HepG2 (cell line): ENCODE measurements around the gene TANGO2. TPM values are rescaled to one million over a fixed set of nuclear protein-coding genes. Genes with fewer than 3 reads are reported as not detected.

Experiments used
- ATAC-seq: fragments of 200-7000 bp; cut with Tn5 transposase; 3 replicates; pipeline ENCODE4 v1.9.1; 2020; ENCODE audit warnings: mild to moderate bottlenecking, moderate library complexity
- BruUV-seq: library from RNA; stranded (reverse); fragments of 400-500 nt; replicated peaks from 2 replicates; lab custom pipeline; 2021; lab: Mats Ljungman, UMichigan
- CTCF ChIA-PET: fragments of 300-600 bp; formaldehyde crosslinking; extraction: SDS; loops from one replicate; lab custom pipeline; 2021; ENCODE audit warnings: low total read pairs, inconsistent platforms, low intra/inter-chr PET ratio; lab: Yijun Ruan, JAX
- POLR2A ChIA-PET: fragments of 350-600 bp; sonication (Branson Sonifier 250); formaldehyde crosslinking; loops from one replicate; lab custom pipeline; 2020; ENCODE audit warnings: antibody characterized with exemption, inconsistent platforms; lab: Yijun Ruan, JAX
- DNase-seq: peaks from one replicate; pipeline ENCODE4 v3.0.0-alpha.2; 2015; ENCODE audit warnings: low spot score
- FAIRE-seq: peaks from 3 replicates; lab custom pipeline; 2011; peaks lifted over from hg19 to GRCh38; lab: Jason Lieb, UNC
- H2AFZ ChIP-seq: one replicate; pipeline ENCODE4 v1.6.1; 2011; ENCODE audit warnings: low read length, inconsistent platforms
- H3K27ac ChIP-seq: fragments of 300-600 bp; 3 replicates; pipeline ENCODE4 v1.8.0; 2011; ENCODE audit warnings: mixed run types, mild to moderate bottlenecking, mixed read lengths, low read length, inconsistent platforms; ENCODE audit not compliant: insufficient read depth; ENCODE audit errors: extremely low read length
- H3K27me3 ChIP-seq, 2 experiments: fragments of 200-600 bp in 1 of 2; 2 replicates in 1 of 2; 3 replicates in 1 of 2; pipeline versions ENCODE4 v1.6.0 to v1.8.0; 2011; ENCODE audit warnings: low read length in 2 of 2, mild to moderate bottlenecking in 2 of 2, moderate library complexity in 2 of 2, inconsistent platforms in 1 of 2; ENCODE audit not compliant: insufficient read depth in 2 of 2, control insufficient read depth in 1 of 2
- H3K36me3 ChIP-seq, 2 experiments: fragments of 200-600 bp in 1 of 2; replicated peaks in 1 of 2; 2 replicates in 1 of 2; 3 replicates in 1 of 2; pipeline versions ENCODE4 v1.5.1 to v1.8.0; 2011; ENCODE audit warnings: low read length in 2 of 2, inconsistent platforms in 1 of 2; ENCODE audit not compliant: insufficient read depth in 2 of 2, control insufficient read depth in 1 of 2
- H3K4me1 ChIP-seq: 2 replicates; pipeline ENCODE4 v1.5.1; 2012; ENCODE audit warnings: low read length, inconsistent platforms; ENCODE audit not compliant: insufficient read depth
- H3K4me2 ChIP-seq: 2 replicates; pipeline ENCODE4 v1.6.0; 2011; ENCODE audit warnings: low read depth, low read length, inconsistent platforms
- H3K4me3 ChIP-seq, 3 experiments: fragments of 200-600 bp in 1 of 3; sonication (generic), shearing (Covaris generic) in 1 of 3; replicated peaks in 1 of 3; 2 replicates each; pipeline ENCODE4 v1.5.1; 2011 to 2016; ENCODE audit warnings: low read length in 3 of 3, inconsistent platforms in 2 of 3, low read depth in 2 of 3, mild to moderate bottlenecking in 2 of 3, control low read depth in 1 of 3, mixed read lengths in 1 of 3; ENCODE audit not compliant: insufficient read depth in 1 of 3
- H3K79me2 ChIP-seq: one replicate; pipeline ENCODE4 v1.6.1; 2011; ENCODE audit warnings: low read length, inconsistent platforms; ENCODE audit not compliant: insufficient read depth
- H3K9ac ChIP-seq: 2 replicates; pipeline ENCODE4 v1.6.0; 2011; ENCODE audit warnings: mild to moderate bottlenecking, low read depth, low read length, inconsistent platforms; ENCODE audit not compliant: insufficient read depth
- H3K9me3 ChIP-seq: 2 replicates; pipeline ENCODE4 v1.5.1; 2012; ENCODE audit warnings: mild to moderate bottlenecking, low read length
- H4K20me1 ChIP-seq: 2 replicates; pipeline ENCODE4 v1.6.0; 2011; ENCODE audit warnings: inconsistent platforms, mild to moderate bottlenecking, low read length, moderate library complexity; ENCODE audit not compliant: insufficient read depth
- HOXA3 ChIP-seq: sonication (generic); formaldehyde crosslinking; IDR thresholded peaks from 2 replicates; pipeline ENCODE4 v1.5.0; 2020; ENCODE audit warnings: missing genetic modification reagents
- JDP2 ChIP-seq: sonication (generic); formaldehyde crosslinking; IDR thresholded peaks from 2 replicates; pipeline ENCODE4 v1.8.1; 2022; ENCODE audit warnings: missing genetic modification reagents, borderline replicate concordance
- NRL ChIP-seq: sonication (generic); formaldehyde crosslinking; IDR thresholded peaks from 2 replicates; pipeline ENCODE4 v1.5.0; 2020; ENCODE audit warnings: missing genetic modification reagents, mild to moderate bottlenecking, moderate library complexity, borderline replicate concordance
- SALL1 ChIP-seq: sonication (generic); formaldehyde crosslinking; IDR thresholded peaks from 2 replicates; pipeline ENCODE4 v1.8.0; 2022; ENCODE audit warnings: mild to moderate bottlenecking, missing genetic modification reagents
- TRIM24 ChIP-seq: sonication (generic); formaldehyde crosslinking; IDR thresholded peaks from 2 replicates; pipeline ENCODE4 v1.8.0; 2022; ENCODE audit warnings: mild to moderate bottlenecking, missing genetic modification reagents
- ZHX1 ChIP-seq: sonication (generic); formaldehyde crosslinking; IDR thresholded peaks from 2 replicates; pipeline ENCODE4 v1.8.1; 2022; ENCODE audit warnings: low read depth, mild to moderate bottlenecking, missing genetic modification reagents
- ZNF326 ChIP-seq: sonication (generic); formaldehyde crosslinking; IDR thresholded peaks from 2 replicates; pipeline ENCODE4 v1.4.0; 2020; ENCODE audit warnings: missing genetic modification reagents, borderline replicate concordance
- ZNF383 ChIP-seq: sonication (generic); formaldehyde crosslinking; IDR thresholded peaks from 2 replicates; pipeline ENCODE4 v1.4.0; 2020; ENCODE audit warnings: missing genetic modification reagents, mild to moderate bottlenecking, borderline replicate concordance
- ZNF776 ChIP-seq: sonication (generic); formaldehyde crosslinking; IDR thresholded peaks from 2 replicates; pipeline ENCODE4 v1.4.0; 2020; ENCODE audit warnings: mild to moderate bottlenecking, missing genetic modification reagents
- WGBS: methylation state at CpG from one replicate; pipeline ENCODE4 v1.1.6; 2017; ENCODE audit warnings: low lambda C conversion rate; 5-methylcytosine and 5-hydroxymethylcytosine counted together
- in situ Hi-C: cut with HindIII; loops from 2 replicates; pipeline ENCODE4 v1.10.0; 2017; ENCODE audit warnings: low pct_unique_long_range_greater_than_20kb; ENCODE audit not compliant: extremely low pct_ligation_motif_present
- intact Hi-C: fragments of 100-400 bp; cut with micrococcal nuclease; formaldehyde crosslinking; loops from one replicate; pipeline ENCODE4 v1.10.0; 2022; ENCODE audit not compliant: unreplicated experiment
- polyA plus RNA-seq, 8 experiments: library from polyadenylated mRNA; depleted of rRNA in 3 of 8; stranded (reverse) in 7 of 8; unstranded in 1 of 8; fragments of >200 nt; fragmentation: Illumina TruSeq in 4 of 8; extraction: Trizol in 4 of 8; gene quantifications; 2 replicates each; pipeline versions ENCODE4 v1.2.1 to v1.2.3, GENCODE V29; 2011 to 2016; ENCODE audit warnings: low read depth in 4 of 8, missing spikeins in 1 of 8, mixed read lengths in 1 of 8; ENCODE audit not compliant: insufficient read depth in 1 of 8
- total RNA-seq, 5 experiments: library from RNA; depleted of rRNA; stranded (reverse); fragments of >200 nt; fragmentation: Illumina TruSeq; extraction: Trizol; gene quantifications; 2 replicates each; pipeline ENCODE4 v1.2.3, GENCODE V29; 2016; ENCODE audit warnings: low read depth in 1 of 5
- TF ChIP-seq, protein P1 (sequence below), 2 experiments: sonication (generic) in 1 of 2; formaldehyde crosslinking in 1 of 2; IDR thresholded peaks; 2 replicates each; pipeline versions ENCODE4 v1.4.0 to v1.6.1; 2016 to 2020; ENCODE audit warnings: borderline replicate concordance in 1 of 2, low read depth in 1 of 2, mild to moderate bottlenecking in 1 of 2, missing genetic modification reagents in 1 of 2
- TF ChIP-seq, protein P2 (sequence below): sonication (generic); formaldehyde crosslinking; IDR thresholded peaks from 2 replicates; pipeline ENCODE4 v1.5.1; 2020; ENCODE audit warnings: mild to moderate bottlenecking, missing genetic modification reagents, borderline replicate concordance

TANGO2 gene
- total and polyA plus RNA-seq, 2 of the 13 experiments (the other 11 are each of a cell fraction or from before 2014, with no cell fraction given): 12.9 to 14.8 TPM

DNA sequence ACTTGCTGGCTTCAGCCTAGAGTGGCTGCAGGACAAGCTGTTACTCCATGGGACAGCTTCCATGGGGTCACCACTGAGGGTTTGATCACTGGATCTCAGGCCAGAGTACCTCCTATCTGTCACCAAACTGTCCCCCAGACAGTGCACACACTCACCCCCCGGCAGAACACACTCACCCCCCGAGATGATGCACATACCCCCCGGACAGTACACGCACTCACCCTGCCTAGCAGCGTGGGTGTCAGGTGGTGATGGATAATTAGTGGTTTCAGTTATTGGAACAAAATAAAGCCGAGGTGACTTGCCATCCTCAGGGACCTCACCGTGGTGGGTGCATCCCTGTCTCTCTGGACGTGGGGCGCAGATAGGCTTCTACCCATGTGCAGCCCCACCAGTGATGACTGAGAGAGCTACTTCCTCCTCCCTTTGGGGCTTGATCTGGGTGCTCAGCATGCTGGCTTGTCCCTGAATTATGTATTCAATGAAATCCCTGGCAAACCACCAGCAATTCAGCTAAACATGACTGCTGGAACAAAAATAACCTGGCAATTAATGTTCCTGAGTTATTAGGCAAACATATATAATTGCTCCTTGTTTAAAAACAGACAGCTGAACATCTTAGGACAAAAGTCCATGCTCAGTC lies 18.9 kb downstream of the TANGO2 start:
- in situ Hi-C loops: no loop called here
- WGBS: 96% methylated on average over 4 of the region's 9 CpGs
- ChIA-PET POLR2A (no interaction called here), CTCF (no interaction called here)
- no peaks in the 10 kb centered on the region for H3K27me3 ChIP-seq
- ATAC-seq: no peak
- intact Hi-C loops: no loop called here
- BruUV-seq: no TSS peak
- peaks cover 0 to 23% of the 10 kb centered on the region in 2 experiments; a peak in 3 of 5 replicates for H3K36me3 ChIP-seq
- H3K4me1 ChIP-seq: no peaks in the 10 kb centered on the region
- H3K27ac ChIP-seq: no peak overlapping the region
- no peak overlapping the region for H3K9ac ChIP-seq
- H3K4me3 ChIP-seq: no peak overlapping the region
- FAIRE-seq: no peak
- no peak overlapping the region for H2AFZ ChIP-seq
- H4K20me1 ChIP-seq: no peaks in the 10 kb centered on the region
- DNase-seq: no peak
- H3K79me2 ChIP-seq: no peaks in the 10 kb centered on the region
- H3K4me2 ChIP-seq: no peak overlapping the region
- H3K9me3 ChIP-seq: no peaks in the 10 kb centered on the region
- TF ChIP-seq, protein P1, sequence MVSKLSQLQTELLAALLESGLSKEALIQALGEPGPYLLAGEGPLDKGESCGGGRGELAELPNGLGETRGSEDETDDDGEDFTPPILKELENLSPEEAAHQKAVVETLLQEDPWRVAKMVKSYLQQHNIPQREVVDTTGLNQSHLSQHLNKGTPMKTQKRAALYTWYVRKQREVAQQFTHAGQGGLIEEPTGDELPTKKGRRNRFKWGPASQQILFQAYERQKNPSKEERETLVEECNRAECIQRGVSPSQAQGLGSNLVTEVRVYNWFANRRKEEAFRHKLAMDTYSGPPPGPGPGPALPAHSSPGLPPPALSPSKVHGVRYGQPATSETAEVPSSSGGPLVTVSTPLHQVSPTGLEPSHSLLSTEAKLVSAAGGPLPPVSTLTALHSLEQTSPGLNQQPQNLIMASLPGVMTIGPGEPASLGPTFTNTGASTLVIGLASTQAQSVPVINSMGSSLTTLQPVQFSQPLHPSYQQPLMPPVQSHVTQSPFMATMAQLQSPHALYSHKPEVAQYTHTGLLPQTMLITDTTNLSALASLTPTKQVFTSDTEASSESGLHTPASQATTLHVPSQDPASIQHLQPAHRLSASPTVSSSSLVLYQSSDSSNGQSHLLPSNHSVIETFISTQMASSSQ (IDR thresholded peaks at IDR 0.05; ENCODE audit: low read depth): no peak
- TF ChIP-seq, protein P1 (CRISPR knock-in tag; IDR thresholded peaks at IDR 0.05; ENCODE audit: borderline replicate concordance): no peak
- TF ChIP-seq NRL (CRISPR knock-in tag) (no peak), HOXA3 (CRISPR knock-in tag) (no peak), ZHX1 (CRISPR knock-in tag) (no peak), ZNF776 (CRISPR knock-in tag) (no peak), ZNF383 (CRISPR knock-in tag) (no peak), TRIM24 (no peak), SALL1 (CRISPR knock-in tag) (no peak), ZNF326 (CRISPR knock-in tag) (no peak), JDP2 (CRISPR knock-in tag) (no peak)
- TF ChIP-seq, protein P2, sequence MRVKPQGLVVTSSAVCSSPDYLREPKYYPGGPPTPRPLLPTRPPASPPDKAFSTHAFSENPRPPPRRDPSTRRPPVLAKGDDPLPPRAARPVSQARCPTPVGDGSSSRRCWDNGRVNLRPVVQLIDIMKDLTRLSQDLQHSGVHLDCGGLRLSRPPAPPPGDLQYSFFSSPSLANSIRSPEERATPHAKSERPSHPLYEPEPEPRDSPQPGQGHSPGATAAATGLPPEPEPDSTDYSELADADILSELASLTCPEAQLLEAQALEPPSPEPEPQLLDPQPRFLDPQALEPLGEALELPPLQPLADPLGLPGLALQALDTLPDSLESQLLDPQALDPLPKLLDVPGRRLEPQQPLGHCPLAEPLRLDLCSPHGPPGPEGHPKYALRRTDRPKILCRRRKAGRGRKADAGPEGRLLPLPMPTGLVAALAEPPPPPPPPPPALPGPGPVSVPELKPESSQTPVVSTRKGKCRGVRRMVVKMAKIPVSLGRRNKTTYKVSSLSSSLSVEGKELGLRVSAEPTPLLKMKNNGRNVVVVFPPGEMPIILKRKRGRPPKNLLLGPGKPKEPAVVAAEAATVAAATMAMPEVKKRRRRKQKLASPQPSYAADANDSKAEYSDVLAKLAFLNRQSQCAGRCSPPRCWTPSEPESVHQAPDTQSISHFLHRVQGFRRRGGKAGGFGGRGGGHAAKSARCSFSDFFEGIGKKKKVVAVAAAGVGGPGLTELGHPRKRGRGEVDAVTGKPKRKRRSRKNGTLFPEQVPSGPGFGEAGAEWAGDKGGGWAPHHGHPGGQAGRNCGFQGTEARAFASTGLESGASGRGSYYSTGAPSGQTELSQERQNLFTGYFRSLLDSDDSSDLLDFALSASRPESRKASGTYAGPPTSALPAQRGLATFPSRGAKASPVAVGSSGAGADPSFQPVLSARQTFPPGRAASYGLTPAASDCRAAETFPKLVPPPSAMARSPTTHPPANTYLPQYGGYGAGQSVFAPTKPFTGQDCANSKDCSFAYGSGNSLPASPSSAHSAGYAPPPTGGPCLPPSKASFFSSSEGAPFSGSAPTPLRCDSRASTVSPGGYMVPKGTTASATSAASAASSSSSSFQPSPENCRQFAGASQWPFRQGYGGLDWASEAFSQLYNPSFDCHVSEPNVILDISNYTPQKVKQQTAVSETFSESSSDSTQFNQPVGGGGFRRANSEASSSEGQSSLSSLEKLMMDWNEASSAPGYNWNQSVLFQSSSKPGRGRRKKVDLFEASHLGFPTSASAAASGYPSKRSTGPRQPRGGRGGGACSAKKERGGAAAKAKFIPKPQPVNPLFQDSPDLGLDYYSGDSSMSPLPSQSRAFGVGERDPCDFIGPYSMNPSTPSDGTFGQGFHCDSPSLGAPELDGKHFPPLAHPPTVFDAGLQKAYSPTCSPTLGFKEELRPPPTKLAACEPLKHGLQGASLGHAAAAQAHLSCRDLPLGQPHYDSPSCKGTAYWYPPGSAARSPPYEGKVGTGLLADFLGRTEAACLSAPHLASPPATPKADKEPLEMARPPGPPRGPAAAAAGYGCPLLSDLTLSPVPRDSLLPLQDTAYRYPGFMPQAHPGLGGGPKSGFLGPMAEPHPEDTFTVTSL: no peak
